HEK293 (cell line): Measurements from ENCODE around the gene SLK.

Experiments used
- CTCF ChIA-PET: fragments of 350-600 bp; formaldehyde crosslinking; extraction: SDS; loops from one replicate; lab custom pipeline; 2021; ENCODE audit warnings: antibody characterized with exemption; lab: Yijun Ruan, JAX
- POLR2A ChIA-PET: fragments of 300-600 bp; formaldehyde crosslinking; extraction: SDS; loops from one replicate; lab custom pipeline; 2020; ENCODE audit warnings: antibody characterized with exemption, inconsistent platforms; lab: Yijun Ruan, JAX
- H3K27ac ChIP-seq: fragments of 200-500 bp; sonication (Bioruptor generic); 2 replicates; pipeline ENCODE4 v1.5.1; 2014; ENCODE audit warnings: low read depth, low read length, control low read depth, inconsistent platforms; ENCODE audit errors: extremely low read depth
- H3K36me3 ChIP-seq, 2 experiments: fragments of 200-500 bp in 1 of 2; sonication (Bioruptor generic) in 1 of 2; 1 replicate in 1 of 2; 2 replicates in 1 of 2; pipeline ENCODE4 v1.5.1; 2014 to 2017; ENCODE audit warnings: inconsistent platforms in 2 of 2, low read length in 2 of 2; ENCODE audit not compliant: control insufficient read depth in 2 of 2, insufficient read depth in 1 of 2
- H3K4me1 ChIP-seq: fragments of 200-500 bp; sonication (Bioruptor generic); 2 replicates; pipeline ENCODE4 v1.5.1; 2014; ENCODE audit warnings: mild to moderate bottlenecking, low read length, inconsistent platforms; ENCODE audit not compliant: control insufficient read depth, insufficient read depth
- H3K4me3 ChIP-seq: 2 replicates; pipeline ENCODE4 v1.5.1; 2011; ENCODE audit warnings: low read depth, mild to moderate bottlenecking, control low read depth, low read length, moderate library complexity
- H3K9me3 ChIP-seq: fragments of 200-500 bp; sonication (Bioruptor generic); 2 replicates; pipeline ENCODE4 v1.5.1; 2014; ENCODE audit warnings: low read depth, low read length, inconsistent platforms; ENCODE audit not compliant: control insufficient read depth, insufficient read depth
- REPIN1 ChIP-seq: fragments of 450-650 bp; formaldehyde crosslinking; IDR thresholded peaks from 2 replicates; pipeline ENCODE4 v1.5.1; 2017; ENCODE audit warnings: missing biosample characterization, missing genetic modification characterization, low read depth
- SETDB1 ChIP-seq: IDR thresholded peaks from one replicate; pipeline ENCODE4 v1.6.1; 2017; ENCODE audit warnings: mild to moderate bottlenecking, low read length, moderate library complexity, mixed read lengths; ENCODE audit not compliant: insufficient read length
- ZBTB17 ChIP-seq: fragments of 450-650 bp; formaldehyde crosslinking; IDR thresholded peaks from 2 replicates; pipeline ENCODE4 v1.5.1; 2016; ENCODE audit warnings: missing biosample characterization, missing genetic modification characterization
- ZNF211 ChIP-seq: fragments of 450-650 bp; formaldehyde crosslinking; IDR thresholded peaks from 2 replicates; pipeline ENCODE4 v1.5.1; 2016; ENCODE audit warnings: low read depth, missing biosample characterization, missing genetic modification characterization
- ZNF239 ChIP-seq: fragments of 450-650 bp; formaldehyde crosslinking; IDR thresholded peaks from 2 replicates; pipeline ENCODE4 v1.5.1; 2016; ENCODE audit warnings: missing biosample characterization, missing genetic modification characterization
- ZNF354C ChIP-seq: fragments of 450-650 bp; formaldehyde crosslinking; IDR thresholded peaks from 2 replicates; pipeline ENCODE4 v1.5.1; 2016; ENCODE audit warnings: missing biosample characterization, missing genetic modification characterization, low read depth, borderline replicate concordance
- ZNF416 ChIP-seq: fragments of 450-650 bp; formaldehyde crosslinking; IDR thresholded peaks from 2 replicates; pipeline ENCODE4 v1.5.1; 2016; ENCODE audit warnings: missing biosample characterization, missing genetic modification characterization
- ZNF629 ChIP-seq: fragments of 450-650 bp; formaldehyde crosslinking; IDR thresholded peaks from 2 replicates; pipeline ENCODE4 v1.5.1; 2017; ENCODE audit warnings: missing biosample characterization, missing genetic modification characterization
- ZNF776 ChIP-seq: fragments of 450-650 bp; formaldehyde crosslinking; IDR thresholded peaks from 2 replicates; pipeline ENCODE4 v1.5.0; 2017; ENCODE audit warnings: missing biosample characterization, missing genetic modification characterization, borderline replicate concordance
- TF ChIP-seq, protein P1 (sequence below): fragments of 450-650 bp; formaldehyde crosslinking; IDR thresholded peaks from 2 replicates; pipeline ENCODE4 v1.5.1; 2017; ENCODE audit warnings: missing biosample characterization, missing genetic modification characterization
- TF ChIP-seq, protein P2 (sequence below): fragments of 450-650 bp; formaldehyde crosslinking; IDR thresholded peaks from 2 replicates; pipeline ENCODE4 v1.5.1; 2016; ENCODE audit warnings: missing biosample characterization, missing genetic modification characterization
- TF ChIP-seq, protein P3 (sequence below): sonication (generic); formaldehyde crosslinking; IDR thresholded peaks from 2 replicates; pipeline ENCODE4 v1.8.1; 2022; ENCODE audit warnings: mild to moderate bottlenecking, moderate library complexity, missing genetic modification reagents
- TF ChIP-seq, protein P4 (sequence below): fragments of 450-650 bp; formaldehyde crosslinking; IDR thresholded peaks from 2 replicates; pipeline ENCODE4 v1.5.1; 2016; ENCODE audit warnings: missing biosample characterization, missing genetic modification characterization
- TF ChIP-seq, protein P5 (sequence below): fragments of 450-650 bp; formaldehyde crosslinking; conservative IDR thresholded peaks from 2 replicates; pipeline ENCODE4 v1.5.1; 2016; ENCODE audit warnings: low read depth, missing biosample characterization, missing genetic modification characterization

SLK gene

DNA sequence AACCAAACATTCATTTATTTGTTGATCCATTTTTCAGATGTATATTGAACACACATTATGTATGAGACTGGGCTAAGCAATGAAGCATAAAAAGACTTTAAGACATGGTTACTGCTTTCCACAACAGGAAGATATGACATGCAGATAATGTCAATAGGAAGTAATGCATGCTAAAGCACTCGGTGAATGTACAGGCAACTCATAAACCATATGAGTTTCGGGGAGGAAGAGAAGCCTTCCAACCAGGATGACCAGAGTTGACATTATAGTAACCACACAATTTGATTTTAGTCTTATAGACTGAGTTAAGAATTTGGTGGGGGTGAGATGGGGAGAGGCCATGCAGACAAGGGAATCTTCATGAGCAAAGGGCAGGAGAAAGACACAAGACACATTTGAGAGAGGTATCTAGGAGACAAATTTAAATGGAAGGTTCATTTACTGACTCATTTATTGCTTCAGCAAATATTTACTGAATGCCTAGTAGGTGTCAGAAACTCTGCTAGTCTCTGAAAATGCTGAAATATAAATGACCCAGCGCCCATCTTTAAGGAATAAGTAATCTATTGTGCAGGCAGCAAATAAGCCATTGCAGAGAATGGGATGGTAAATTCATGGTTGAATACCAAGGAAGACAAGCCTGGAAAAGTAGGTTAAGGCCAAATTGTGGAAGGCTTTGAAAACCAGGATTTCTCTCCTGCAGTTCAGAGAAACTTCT lies 19.0 kb upstream of the SLK start:
- TF ChIP-seq ZBTB17 (tag by site-specific recombination) (peak; percentile 64), ZNF239 (tag by site-specific recombination) (no peak), REPIN1 (tag by site-specific recombination) (no peak)
- POLR2A ChIA-PET = no interaction called here
- Histone ChIP-seq H3K9me3 (no peaks in the 10 kb centered on the region), H3K4me1 (no peaks in the 10 kb centered on the region), H3K4me3 (no peak overlapping the region), H3K27ac (no peak overlapping the region), H3K36me3 (no peaks in the 10 kb centered on the region)
- CTCF ChIA-PET = no interaction called here

DNA sequence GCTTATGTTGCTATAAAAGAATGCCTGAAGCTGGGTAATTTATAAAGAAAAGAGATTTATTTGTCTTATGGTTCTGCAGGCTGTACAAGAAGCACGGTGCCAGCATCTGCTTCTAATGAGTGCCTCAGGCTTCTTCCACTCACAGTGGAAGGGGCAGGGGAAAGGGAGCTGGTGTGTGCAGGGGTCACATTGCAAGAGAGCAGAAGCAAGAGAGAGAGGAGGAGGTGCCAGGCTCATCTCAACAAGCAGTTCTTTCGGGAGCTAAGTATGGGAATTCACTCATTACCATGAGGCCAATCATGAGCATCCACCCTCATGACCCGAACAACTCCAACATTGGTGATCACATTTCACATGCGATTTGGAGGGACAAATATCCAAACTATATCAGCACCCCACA lies 17.2 kb upstream of the SLK start:
- Histone ChIP-seq H3K4me3 (no peak overlapping the region), H3K9me3 (no peaks in the 10 kb centered on the region), H3K36me3 (no peaks in the 10 kb centered on the region), H3K4me1 (no peaks in the 10 kb centered on the region), H3K27ac (no peak overlapping the region)
- ChIA-PET POLR2A (no interaction called here), CTCF (interaction anchor here (1.0 to 1.4 kb wide), 2 partner anchors 11 to 95 kb away, joined by 3 to 6 read pairs; no protein-coding TSS in a partner anchor)
- TF ChIP-seq, protein P1, sequence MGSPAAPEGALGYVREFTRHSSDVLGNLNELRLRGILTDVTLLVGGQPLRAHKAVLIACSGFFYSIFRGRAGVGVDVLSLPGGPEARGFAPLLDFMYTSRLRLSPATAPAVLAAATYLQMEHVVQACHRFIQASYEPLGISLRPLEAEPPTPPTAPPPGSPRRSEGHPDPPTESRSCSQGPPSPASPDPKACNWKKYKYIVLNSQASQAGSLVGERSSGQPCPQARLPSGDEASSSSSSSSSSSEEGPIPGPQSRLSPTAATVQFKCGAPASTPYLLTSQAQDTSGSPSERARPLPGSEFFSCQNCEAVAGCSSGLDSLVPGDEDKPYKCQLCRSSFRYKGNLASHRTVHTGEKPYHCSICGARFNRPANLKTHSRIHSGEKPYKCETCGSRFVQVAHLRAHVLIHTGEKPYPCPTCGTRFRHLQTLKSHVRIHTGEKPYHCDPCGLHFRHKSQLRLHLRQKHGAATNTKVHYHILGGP (tag by site-specific recombination) = no peak
- TF ChIP-seq, protein P2, sequence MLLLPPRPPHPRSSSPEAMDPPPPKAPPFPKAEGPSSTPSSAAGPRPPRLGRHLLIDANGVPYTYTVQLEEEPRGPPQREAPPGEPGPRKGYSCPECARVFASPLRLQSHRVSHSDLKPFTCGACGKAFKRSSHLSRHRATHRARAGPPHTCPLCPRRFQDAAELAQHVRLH (tag by site-specific recombination) = no peak
- no peak for TF ChIP-seq ZNF354C (tag by site-specific recombination)
- no peak for TF ChIP-seq ZNF629 (tag by site-specific recombination)
- no peak for TF ChIP-seq ZNF211 (tag by site-specific recombination)
- TF ChIP-seq ZNF776 (tag by site-specific recombination) = no peak
- TF ChIP-seq SETDB1 = no peak
- TF ChIP-seq, protein P3, sequence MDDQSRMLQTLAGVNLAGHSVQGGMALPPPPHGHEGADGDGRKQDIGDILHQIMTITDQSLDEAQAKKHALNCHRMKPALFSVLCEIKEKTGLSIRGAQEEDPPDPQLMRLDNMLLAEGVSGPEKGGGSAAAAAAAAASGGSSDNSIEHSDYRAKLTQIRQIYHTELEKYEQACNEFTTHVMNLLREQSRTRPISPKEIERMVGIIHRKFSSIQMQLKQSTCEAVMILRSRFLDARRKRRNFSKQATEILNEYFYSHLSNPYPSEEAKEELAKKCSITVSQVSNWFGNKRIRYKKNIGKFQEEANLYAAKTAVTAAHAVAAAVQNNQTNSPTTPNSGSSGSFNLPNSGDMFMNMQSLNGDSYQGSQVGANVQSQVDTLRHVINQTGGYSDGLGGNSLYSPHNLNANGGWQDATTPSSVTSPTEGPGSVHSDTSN = no peak

DNA sequence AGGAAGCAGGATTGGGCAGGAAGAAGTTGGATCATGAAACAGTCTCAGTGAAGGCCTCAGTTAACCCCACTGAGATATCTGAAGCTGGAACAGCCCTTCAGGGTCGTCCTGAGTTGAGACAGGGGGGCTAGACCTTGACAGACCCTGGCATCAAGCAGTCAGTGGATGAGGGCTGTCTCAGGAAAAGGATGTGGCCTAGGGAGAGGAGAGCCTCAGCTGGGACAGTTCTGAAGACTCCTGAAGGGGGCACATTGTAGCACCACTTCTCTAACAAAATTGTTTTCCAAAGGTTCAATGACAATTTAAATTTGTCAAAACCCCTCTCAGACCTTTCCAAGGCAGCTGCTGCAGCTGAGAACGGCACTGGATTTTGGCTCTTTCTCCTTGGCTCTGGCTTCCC lies 15.8 kb upstream of the SLK start:
- Histone ChIP-seq H3K36me3 (no peaks in the 10 kb centered on the region), H3K9me3 (no peaks in the 10 kb centered on the region), H3K27ac (no peak overlapping the region), H3K4me1 (no peaks in the 10 kb centered on the region), H3K4me3 (no peak overlapping the region)
- TF ChIP-seq, protein P4, sequence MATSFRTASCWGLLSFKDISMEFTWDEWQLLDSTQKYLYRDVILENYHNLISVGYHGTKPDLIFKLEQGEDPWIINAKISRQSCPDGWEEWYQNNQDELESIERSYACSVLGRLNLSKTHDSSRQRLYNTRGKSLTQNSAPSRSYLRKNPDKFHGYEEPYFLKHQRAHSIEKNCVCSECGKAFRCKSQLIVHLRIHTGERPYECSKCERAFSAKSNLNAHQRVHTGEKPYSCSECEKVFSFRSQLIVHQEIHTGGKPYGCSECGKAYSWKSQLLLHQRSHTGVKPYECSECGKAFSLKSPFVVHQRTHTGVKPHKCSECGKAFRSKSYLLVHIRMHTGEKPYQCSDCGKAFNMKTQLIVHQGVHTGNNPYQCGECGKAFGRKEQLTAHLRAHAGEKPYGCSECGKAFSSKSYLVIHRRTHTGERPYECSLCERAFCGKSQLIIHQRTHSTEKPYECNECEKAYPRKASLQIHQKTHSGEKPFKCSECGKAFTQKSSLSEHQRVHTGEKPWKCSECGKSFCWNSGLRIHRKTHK (tag by site-specific recombination) = no peak
- no peak for TF ChIP-seq ZNF416 (tag by site-specific recombination)
- TF ChIP-seq ZNF211 (tag by site-specific recombination) = no peak
- TF ChIP-seq, protein P5, sequence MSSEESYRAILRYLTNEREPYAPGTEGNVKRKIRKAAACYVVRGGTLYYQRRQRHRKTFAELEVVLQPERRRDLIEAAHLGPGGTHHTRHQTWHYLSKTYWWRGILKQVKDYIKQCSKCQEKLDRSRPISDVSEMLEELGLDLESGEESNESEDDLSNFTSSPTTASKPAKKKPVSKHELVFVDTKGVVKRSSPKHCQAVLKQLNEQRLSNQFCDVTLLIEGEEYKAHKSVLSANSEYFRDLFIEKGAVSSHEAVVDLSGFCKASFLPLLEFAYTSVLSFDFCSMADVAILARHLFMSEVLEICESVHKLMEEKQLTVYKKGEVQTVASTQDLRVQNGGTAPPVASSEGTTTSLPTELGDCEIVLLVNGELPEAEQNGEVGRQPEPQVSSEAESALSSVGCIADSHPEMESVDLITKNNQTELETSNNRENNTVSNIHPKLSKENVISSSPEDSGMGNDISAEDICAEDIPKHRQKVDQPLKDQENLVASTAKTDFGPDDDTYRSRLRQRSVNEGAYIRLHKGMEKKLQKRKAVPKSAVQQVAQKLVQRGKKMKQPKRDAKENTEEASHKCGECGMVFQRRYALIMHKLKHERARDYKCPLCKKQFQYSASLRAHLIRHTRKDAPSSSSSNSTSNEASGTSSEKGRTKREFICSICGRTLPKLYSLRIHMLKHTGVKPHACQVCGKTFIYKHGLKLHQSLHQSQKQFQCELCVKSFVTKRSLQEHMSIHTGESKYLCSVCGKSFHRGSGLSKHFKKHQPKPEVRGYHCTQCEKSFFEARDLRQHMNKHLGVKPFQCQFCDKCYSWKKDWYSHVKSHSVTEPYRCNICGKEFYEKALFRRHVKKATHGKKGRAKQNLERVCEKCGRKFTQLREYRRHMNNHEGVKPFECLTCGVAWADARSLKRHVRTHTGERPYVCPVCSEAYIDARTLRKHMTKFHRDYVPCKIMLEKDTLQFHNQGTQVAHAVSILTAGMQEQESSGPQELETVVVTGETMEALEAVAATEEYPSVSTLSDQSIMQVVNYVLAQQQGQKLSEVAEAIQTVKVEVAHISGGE = no peak
- ChIA-PET CTCF (interaction anchor here (0.9 kb wide), 1 partner anchor 10 kb away, joined by 6 read pairs; no protein-coding TSS in a partner anchor), POLR2A (no interaction called here)
